Central memory CD8-positive, alpha-beta T cell (primary cell): ENCODE data around the gene NEUROD6.

Source experiments
- ATAC-seq: fragments of 150-1000 bp; cut with Tn5 transposase; replicated peaks from 2 replicates; pipeline ENCODE4 v1.10.0; 2022; ENCODE audit warnings: mild to moderate bottlenecking, moderate FRiP score, moderate number of reproducible peaks; ENCODE audit not compliant: poor library complexity, severe bottlenecking; ENCODE audit errors: extremely low read depth
- DNase-seq, 2 donors: peaks; one replicate each; pipeline ENCODE4 v3.0.0; 2021; ENCODE audit warnings: low spot score in 2 of 2
- H3K27ac Mint-ChIP-seq: one replicate; pipeline ENCODE4 v1.8.0; 2022; ENCODE audit warnings: low read depth, mild to moderate bottlenecking, moderate library complexity, mixed read lengths
- H3K27me3 Mint-ChIP-seq: one replicate; pipeline ENCODE4 v1.8.0; 2022; ENCODE audit warnings: mixed read lengths
- H3K36me3 Mint-ChIP-seq: one replicate; pipeline ENCODE4 v1.8.0; 2022; ENCODE audit warnings: mild to moderate bottlenecking, moderate library complexity, mixed read lengths; ENCODE audit not compliant: insufficient read depth
- H3K4me1 Mint-ChIP-seq: one replicate; pipeline ENCODE4 v1.8.0; 2022; ENCODE audit warnings: mixed read lengths
- H3K4me3 Mint-ChIP-seq: one replicate; pipeline ENCODE4 v1.8.0; 2022; ENCODE audit warnings: mild to moderate bottlenecking, moderate library complexity, mixed read lengths
- H3K9me3 Mint-ChIP-seq: one replicate; pipeline ENCODE4 v1.8.0; 2022; ENCODE audit warnings: mixed read lengths

The NEUROD6 gene

GRCh38 chr7:31299336-31299735 is 41.2 kb downstream of the NEUROD6 start:
- no peaks in the 10 kb centered on the region for H3K27me3 Mint-ChIP-seq
- H3K36me3 Mint-ChIP-seq: peaks cover 2% of the 10 kb centered on the region
- no peak for ATAC-seq
- no peak overlapping the region for H3K27ac Mint-ChIP-seq
- H3K4me1 Mint-ChIP-seq: no peaks in the 10 kb centered on the region
- DNase-seq: no peak
- no peak overlapping the region for H3K4me3 Mint-ChIP-seq
- H3K9me3 Mint-ChIP-seq: peaks cover 5% of the 10 kb centered on the region

- H3K4me3 Mint-ChIP-seq: no peak overlapping the region
- H3K4me1 Mint-ChIP-seq: no peaks in the 10 kb centered on the region
- peaks cover 8% of the 10 kb centered on the region for H3K27me3 Mint-ChIP-seq
- H3K36me3 Mint-ChIP-seq: no peaks in the 10 kb centered on the region
- ATAC-seq: no peak
- H3K27ac Mint-ChIP-seq: no peak overlapping the region
- no peak for DNase-seq
- peaks cover 11% of the 10 kb centered on the region for H3K9me3 Mint-ChIP-seq
Measured at GRCh38 chr7:31290601-31291000, 49.9 kb downstream of the NEUROD6 start.
